MM.1S (cell line): ENCODE results near the gene BRWD1.

Source experiments
- CTCF ChIP-seq: fragments of 300-600 bp; sonication (generic); IDR thresholded peaks from 2 replicates; pipeline ENCODE4 v1.5.1; 2016; ENCODE audit warnings: antibody characterized with exemption, low read length, mixed read lengths
- EZH2phosphoT487 ChIP-seq: fragments of 300-600 bp; sonication (generic); IDR thresholded peaks from 2 replicates; pipeline ENCODE4 v1.6.1; 2018; ENCODE audit warnings: antibody characterized with exemption, low read length

- TF ChIP-seq EZH2phosphoT487 (no peak), CTCF (no peak)
Observed at GRCh38 chr21:39134288-39134810, 179.1 kb downstream of the BRWD1 start.
